M059J (cell line): ENCODE measurements around the gene FCER1G. TPM values are rescaled to one million over a fixed set of nuclear protein-coding genes. Genes with fewer than 3 reads are reported as not detected.

Experiments used
- DNase-seq: peaks from one replicate; pipeline ENCODE4 v3.0.0-alpha.2; 2012; ENCODE audit warnings: low read depth
- total RNA-seq: library from RNA; depleted of rRNA; stranded (reverse); fragments of >200 nt; shearing (Covaris generic); gene quantifications from 2 replicates; pipeline ENCODE4 v1.2.3, GENCODE V29; 2014

The FCER1G gene
- total RNA-seq, 1 experiment from 2014 or later, result not detected

GRCh38 chr1:161187311-161187710 lies 27.8 kb upstream of the FCER1G start:
- DNase-seq, result no peak

- DNase-seq, result no peak
Observed at GRCh38 chr1:161188381-161188780, 26.7 kb upstream of the FCER1G start.

- no peak for DNase-seq
Observed at GRCh38 chr1:161189036-161189435, 26.1 kb upstream of the FCER1G start.

GRCh38 chr1:161190962-161191521 lies 24.1 kb upstream of the FCER1G start:
- no peak for DNase-seq

- no peak for DNase-seq
Observed at GRCh38 chr1:161191971-161192370, 23.1 kb upstream of the FCER1G start.

DNA sequence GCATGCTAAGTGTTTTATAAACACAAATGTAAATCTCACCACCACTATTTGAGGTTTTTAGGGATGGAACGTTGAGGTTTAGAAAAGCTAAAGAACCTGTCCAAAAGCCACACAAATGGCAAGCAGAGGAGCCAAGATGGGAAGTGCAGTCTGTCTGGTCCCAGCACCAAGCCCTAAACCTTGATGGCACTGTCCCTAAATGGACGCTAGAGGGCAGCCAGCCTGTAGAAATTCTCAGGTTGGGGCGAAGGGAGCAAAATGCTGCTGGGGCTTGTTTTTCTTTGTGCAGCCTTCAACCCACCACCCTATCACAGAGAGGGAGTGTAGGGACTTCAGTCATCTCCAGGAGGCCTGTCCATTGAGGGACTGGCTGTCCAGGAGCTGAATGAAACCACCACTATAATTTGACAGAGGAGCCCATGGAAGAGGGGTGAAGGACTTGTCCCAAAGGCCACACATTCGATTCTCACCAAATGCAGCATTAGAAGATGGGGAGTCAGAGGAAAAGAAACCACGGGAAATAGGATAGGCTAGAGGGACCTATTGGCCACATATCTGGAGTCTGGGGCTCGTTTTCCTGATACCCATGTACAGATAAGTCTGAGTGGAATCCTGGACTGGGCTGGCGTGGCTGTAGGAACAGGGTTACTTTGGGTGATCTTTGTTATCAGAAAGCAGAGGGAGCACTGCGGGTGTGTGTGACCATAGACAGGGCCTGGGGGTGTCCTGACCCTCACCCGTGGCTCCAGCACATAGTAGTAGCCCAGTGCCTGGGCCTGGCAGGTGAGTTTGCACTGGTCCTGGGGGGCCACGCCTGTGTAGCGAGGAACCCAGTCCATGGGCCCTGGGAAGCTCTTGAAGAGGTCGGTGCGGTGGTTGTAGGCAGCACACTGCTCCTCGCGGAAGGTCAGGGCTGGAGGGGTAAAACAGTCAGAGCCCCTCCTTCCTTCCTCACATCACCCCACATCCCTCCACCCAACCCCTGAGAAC lies 22.3 kb upstream of the FCER1G start:
- DNase-seq, result peak; percentile 72

DNA sequence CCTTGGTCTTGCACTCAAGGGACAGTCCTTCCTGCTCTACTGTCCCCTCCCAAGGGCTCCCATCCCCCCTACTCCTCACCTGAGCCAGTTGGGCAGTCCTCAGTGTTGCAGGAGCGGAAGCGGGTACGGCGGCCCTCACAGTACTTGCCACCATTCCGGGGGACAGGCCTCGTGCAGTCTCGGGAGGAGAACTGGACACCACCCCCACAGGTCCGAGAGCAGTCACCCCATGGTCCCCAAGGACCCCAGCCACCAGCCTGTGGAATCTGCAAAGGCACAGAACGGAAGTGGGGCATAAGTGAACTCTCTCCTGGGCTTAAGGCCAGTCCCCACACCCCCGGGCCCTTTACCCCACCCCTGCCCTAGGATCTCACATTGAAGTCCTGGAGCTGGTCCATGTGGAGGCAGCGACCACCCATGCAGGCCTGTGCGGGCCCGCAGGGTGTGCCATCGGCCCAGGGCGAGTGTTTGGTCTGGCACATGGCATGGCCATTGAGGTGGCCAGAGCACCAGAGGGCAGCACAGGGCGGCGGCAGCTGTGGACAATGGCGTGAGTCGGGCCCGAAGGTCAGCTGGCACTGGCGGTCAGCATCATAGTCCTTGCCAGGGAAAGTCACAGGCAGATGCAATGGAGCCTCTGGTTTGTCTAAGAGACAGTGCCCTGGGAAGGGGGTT lies 21.4 kb upstream of the FCER1G start:
- no peak for DNase-seq

GRCh38 chr1:161195171-161195570 lies 19.9 kb upstream of the FCER1G start:
- no peak for DNase-seq

- DNase-seq, result no peak
Observed at GRCh38 chr1:161196111-161196510, 19.0 kb upstream of the FCER1G start.

GRCh38 chr1:161196521-161197451 lies 18.3 kb upstream of the FCER1G start:
- DNase-seq, result no peak

DNA sequence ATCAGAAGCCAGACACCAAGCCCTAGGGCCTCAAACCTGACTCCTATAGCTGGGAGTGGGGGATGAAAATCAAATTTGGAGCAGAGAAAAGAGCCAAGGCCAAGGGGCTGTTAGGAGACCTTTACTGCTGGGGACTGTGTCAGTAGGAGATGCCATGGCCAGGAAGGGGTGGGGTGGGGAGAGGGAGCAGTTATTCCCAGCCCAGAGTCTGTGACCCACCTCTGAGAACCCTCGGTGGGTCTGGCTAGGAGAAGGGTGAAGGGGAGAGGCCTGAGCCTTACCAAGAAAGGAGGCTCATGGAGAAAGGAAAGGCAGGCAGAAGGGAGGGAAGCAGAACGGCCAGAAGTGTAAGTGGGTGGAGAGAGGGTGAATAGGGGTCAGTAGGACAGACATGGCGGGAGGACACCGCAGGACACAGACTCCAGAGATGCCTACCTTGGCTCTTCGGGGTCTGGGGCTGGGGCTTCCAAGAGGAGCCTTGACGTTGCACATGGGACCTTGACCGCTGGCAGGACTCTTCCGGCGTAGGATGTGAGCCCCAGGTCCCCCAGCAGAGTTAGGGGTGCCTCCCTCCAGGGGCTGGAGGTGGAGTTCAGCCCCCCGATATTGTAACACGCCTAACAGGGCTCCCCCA lies 17.4 kb upstream of the FCER1G start:
- DNase-seq, result no peak

GRCh38 chr1:161198194-161198896 lies 16.8 kb upstream of the FCER1G start:
- DNase-seq, result peak; percentile 76

DNA sequence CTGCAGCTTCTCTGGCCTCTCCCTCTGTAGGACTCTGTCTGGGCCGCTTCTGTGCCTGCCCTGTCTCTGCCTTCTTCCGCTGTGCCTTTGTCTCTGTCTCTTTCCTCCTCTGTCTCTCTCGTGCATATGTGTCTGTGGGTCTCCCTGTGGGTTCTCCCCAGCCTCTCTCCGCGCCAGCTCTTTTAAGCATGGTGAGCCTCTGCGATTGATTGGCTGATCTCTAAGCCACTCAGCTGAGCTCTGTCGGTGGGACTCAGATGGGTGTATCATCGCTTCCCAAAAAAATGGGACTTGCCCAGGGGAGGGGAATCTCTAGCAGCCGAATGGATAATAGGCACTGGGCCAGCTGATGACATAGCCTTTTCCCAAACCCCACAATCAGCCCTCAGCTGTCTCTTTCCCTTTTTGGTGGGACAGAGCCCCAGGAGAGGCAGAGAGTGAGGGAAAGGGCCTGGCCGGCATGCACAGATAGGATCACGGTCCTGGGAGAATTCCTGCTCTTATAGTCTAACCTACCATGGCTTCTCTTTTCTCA lies 16.1 kb upstream of the FCER1G start, which contains the start of gene ADAMTS4:
ADAMTS4 (minus strand) TSS at position 158 of the 535 bp plus-strand sequence. CDS start 427 bp downstream, outside the sequence.
- DNase-seq, result peak; percentile 67

DNA sequence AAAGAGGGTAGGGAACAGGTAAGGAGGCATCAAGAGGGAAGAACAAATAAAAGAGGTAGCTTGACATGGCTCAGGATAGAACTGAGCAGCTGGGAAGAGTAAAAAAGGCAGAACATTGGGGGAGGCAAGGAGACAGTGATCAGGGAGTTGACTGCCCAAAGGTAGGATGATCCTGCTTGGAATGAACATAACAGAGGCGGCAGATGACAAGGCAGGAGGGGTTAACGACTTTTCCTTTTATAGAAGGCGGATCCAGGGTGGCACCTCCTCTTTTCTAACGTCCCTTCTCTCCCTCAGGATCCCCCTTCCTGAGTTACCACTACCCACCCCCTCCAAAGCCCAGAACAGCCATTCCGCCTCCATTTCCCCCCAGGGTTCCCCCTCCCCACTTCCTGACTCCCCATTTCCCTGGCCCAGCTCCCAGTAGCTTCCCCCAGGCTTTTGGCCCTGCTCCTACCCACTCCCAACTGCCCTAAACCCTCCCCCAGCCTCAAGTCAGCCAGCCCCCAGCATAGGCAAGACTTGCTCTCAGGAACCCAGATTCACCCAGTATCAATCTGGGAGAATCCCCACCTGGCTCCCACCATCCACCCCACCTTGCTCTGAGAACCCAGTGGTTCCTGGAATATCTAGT lies 15.5 kb upstream of the FCER1G start:
- no peak for DNase-seq

GRCh38 chr1:161200421-161200991 lies 14.6 kb upstream of the FCER1G start:
- no peak for DNase-seq

GRCh38 chr1:161200992-161201835 lies 13.9 kb upstream of the FCER1G start:
- peak; percentile 79 for DNase-seq

DNA sequence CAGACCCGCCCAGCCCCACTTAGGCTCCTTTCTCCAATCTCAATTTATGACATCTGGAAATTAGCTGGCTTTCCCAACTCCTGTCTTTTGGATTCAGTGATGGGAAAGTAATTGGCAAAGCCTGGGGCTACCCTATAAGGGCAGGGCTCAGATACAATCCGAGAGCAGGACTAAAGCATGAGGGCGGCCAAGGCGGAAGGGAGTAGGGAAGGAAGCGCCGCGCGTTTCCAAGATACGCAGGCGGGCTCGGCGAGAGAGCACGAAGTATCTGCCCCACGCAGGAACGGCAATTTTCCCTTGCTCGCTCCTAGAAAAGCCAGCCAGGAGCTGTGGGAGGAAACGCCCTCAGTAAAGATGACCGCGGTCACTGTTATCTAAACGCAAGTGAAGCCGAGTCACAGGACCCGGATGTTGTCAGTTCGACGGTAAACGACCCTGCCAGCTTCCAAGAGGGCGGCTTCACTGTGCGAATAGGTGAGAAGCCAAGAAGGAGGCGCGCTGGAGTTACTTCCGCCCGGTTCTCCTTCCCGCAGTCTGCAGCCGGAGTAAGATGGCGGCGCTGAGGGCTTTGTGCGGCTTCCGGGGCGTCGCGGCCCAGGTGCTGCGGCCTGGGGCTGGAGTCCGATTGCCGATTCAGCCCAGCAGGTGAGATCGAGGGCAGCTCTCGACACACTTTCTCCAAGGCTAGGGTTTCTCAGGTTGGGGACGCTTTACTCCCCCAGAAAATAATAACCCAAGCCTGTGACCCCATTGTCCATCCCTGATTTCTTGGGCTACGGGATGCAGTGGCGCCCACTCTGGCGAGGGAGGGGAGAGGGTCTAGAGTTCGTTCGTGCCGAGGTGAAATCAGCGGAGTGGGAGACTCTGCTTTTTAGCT lies 13.0 kb upstream of the FCER1G start, which contains the start of gene NDUFS2:
NDUFS2 (plus strand) TSS at position 532 of the 877 bp plus-strand sequence; CDS start at position 551, 19 bp downstream.
- DNase-seq, result peak; percentile 99
